Tibial nerve (tissue), 3 donors: ENCODE measurements around the gene PCSK6.

Experiments
- POLR2A ChIP-seq, 2 donors: fragments of 450-650 bp; IDR thresholded peaks; one replicate each; pipeline ENCODE4 v1.6.1; 2017; ENCODE audit warnings: antibody characterized with exemption in 2 of 2, mild to moderate bottlenecking in 2 of 2, moderate library complexity in 2 of 2
- TF ChIP-seq, protein P1 (sequence below), 5 experiments: fragments of 200-600 bp in 3 of 5; fragments of 450-650 bp in 2 of 5; sonication (generic) in 3 of 5; IDR thresholded peaks; one replicate each; pipeline ENCODE4 v1.5.1; 2016 to 2019; ENCODE audit warnings: antibody characterized with exemption in 5 of 5, mild to moderate bottlenecking in 3 of 5, moderate library complexity in 2 of 5

DNA sequence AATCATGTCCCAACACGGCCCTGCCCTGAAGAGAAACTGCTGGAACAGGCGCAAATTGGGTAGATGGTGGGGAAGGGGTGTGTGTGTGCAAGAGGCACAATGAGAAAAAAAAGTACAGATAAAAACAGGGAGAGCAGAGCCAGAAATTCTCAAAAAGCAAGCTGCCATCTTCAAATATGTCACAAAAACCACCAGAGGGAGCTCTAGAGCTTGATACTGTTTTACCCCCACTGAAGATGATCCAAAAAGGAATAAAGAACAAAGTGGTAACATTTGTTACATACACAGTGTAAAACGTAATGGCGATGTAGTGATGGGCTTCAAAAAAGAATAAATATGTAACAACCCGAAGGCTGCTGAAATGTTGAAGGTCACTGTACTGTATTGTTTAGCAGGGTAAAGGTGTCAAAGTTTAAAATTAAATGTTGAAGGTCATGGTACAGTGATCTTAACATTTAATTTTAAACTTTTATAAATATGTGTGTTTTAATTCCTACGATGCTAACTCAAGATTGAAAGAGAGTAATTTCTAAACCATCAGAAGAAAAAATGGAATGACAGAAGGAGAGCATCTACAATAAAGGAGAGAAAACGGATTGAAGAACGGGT, 200.5 kb downstream of the PCSK6 start:
- TF ChIP-seq, protein P1, sequence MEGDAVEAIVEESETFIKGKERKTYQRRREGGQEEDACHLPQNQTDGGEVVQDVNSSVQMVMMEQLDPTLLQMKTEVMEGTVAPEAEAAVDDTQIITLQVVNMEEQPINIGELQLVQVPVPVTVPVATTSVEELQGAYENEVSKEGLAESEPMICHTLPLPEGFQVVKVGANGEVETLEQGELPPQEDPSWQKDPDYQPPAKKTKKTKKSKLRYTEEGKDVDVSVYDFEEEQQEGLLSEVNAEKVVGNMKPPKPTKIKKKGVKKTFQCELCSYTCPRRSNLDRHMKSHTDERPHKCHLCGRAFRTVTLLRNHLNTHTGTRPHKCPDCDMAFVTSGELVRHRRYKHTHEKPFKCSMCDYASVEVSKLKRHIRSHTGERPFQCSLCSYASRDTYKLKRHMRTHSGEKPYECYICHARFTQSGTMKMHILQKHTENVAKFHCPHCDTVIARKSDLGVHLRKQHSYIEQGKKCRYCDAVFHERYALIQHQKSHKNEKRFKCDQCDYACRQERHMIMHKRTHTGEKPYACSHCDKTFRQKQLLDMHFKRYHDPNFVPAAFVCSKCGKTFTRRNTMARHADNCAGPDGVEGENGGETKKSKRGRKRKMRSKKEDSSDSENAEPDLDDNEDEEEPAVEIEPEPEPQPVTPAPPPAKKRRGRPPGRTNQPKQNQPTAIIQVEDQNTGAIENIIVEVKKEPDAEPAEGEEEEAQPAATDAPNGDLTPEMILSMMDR (IDR thresholded peaks at IDR 0.05): peak; percentile 38 to 66 (median 44)
- TF ChIP-seq POLR2A (IDR thresholded peaks at IDR 0.05): no peak
